ENCODE data around the gene CDKN1A.

GRCh38 chr6:36665180-36665579, 13.3 kb upstream of the CDKN1A start:
- TF ChIP-seq EP300 (IDR thresholded peaks at IDR 0.05) (no peak), CTCF (IDR thresholded peaks at IDR 0.05) (no peak), POLR2A (IDR thresholded peaks at IDR 0.05) (no peak)

Measured in ovary (tissue), 3 donors.